HG03575 (cell line): ENCODE data around the gene SEC24C.
A peak's percentile ranks its signal among the peaks of the same experiment; 100 is the strongest.

Experiments used
- ATAC-seq: cut with Tn5 transposase; IDR thresholded peaks from one replicate; pipeline ENCODE4 v1.9.1; 2021; ENCODE audit not compliant: unreplicated experiment, insufficient number of reproducible peaks, low FRiP score; ENCODE audit errors: extremely low read depth

SEC24C gene

GRCh38 chr10:73762915-73763314 lies 18.7 kb downstream of the SEC24C start:
- ATAC-seq, result no peak

GRCh38 chr10:73763343-73763742 lies 19.2 kb downstream of the SEC24C start:
- no peak for ATAC-seq

- ATAC-seq, result no peak
These were observed 20.9 kb downstream of the SEC24C start for GRCh38 chr10:73765066-73765465.

DNA sequence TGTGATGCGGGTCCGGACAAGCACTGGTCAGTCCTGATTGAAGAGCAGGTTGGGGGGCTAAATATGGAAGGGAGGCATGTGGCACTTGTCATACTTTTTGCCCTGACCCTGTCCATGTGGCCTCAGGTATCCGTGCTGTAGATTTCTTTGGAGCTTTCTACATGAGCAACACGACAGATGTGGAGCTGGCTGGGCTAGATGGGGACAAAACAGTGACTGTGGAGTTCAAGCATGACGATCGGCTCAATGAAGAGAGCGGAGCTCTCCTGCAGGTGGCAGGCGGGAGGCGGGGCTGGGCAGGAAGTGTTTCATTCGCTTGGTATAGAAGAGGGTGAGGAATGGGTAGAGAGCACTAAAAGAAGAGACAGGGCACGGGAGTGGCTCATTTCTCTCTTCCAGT lies 24.7 kb downstream of the SEC24C start:
- ATAC-seq, result no peak

- ATAC-seq, result no peak
These were observed 25.2 kb downstream of the SEC24C start for GRCh38 chr10:73769396-73769795.

DNA sequence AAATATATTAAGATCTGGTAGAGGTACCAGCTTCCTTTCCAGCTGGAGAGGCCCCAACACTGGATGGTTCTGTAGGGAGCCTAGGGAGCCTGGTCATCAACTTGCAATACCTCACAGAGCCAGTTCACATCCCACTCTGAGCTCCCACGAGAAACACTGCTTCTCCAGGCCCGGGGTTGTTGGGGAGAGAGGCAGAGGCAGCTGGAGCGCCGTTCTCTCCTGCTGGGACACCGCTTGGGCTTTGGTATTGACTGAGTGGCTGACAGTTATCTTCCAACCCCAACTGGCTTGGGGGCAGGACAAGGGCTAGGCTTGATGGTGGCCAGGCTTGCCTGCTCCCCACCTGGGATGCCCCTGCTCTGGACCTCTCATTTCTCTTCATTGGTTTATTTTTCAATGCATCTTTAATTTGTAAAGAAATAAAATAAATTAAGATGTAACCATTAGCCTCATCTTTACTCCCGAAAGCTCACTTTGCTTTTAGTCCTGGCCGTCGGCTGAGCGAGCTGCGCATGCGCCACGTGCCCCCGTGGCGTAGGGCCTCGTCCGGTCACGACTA lies 27.6 kb downstream of the SEC24C start:
- ATAC-seq, result no peak

GRCh38 chr10:73772281-73773151 lies 28.3 kb downstream of the SEC24C start:
- no peak for ATAC-seq

DNA sequence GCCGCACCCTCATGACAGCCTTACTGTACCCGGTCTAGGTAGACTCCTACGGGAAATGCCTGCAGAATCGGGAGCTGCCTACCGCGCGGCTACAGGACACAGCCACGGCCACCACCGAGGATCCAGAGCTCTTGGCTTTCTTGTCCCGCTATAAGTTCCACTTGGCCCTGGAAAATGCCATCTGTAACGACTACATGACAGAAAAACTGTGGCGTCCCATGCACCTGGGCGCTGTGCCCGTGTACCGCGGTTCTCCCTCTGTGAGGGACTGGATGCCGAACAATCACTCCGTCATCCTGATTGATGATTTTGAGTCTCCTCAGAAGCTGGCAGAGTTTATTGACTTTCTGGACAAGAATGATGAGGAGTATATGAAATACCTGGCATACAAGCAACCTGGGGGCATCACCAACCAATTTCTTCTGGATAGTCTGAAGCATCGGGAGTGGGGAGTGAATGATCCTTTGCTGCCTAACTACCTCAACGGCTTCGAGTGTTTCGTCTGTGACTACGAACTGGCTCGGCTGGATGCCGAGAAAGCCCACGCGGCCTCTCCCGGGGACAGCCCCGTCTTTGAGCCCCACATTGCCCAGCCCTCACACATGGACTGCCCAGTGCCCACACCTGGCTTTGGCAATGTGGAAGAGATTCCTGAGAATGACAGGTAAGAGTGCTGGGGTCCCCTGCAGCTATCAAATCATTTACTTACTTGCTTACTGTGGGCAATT lies 29.1 kb downstream of the SEC24C start:
- no peak for ATAC-seq

GRCh38 chr10:73774637-73775036 lies 30.5 kb downstream of the SEC24C start:
- no peak for ATAC-seq

- no peak for ATAC-seq
These were observed 34.8 kb downstream of the SEC24C start for GRCh38 chr10:73779018-73779417.

DNA sequence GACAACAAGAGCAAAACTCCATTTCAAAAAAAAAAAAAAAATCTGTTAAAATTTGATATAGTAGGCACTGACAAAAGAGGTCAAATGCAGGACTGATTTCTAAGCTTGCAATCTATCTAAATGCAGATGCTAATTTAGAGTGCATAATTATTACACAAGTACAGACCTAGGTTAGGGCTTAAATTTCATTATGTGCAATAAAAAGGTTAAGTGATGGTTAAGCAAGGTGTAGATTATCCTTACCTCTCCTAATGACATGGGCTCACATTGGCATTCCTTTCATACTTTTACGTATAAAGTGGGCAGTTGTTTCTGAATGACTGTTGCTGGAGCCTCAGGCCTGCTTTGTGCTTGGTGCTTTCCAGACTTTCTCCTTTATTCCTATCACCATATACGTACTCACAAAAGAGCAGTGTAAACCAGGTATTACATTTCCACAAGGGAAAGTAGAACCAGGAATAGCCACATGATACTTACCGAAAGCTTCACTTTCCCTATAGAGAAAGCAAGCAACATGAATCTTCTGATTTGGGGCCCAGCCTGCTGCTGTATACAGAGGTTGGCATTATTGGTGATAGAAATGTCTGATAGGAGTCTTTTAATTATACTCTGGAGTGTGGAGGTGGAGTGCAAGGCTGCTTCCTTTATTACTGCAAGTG lies 35.5 kb downstream of the SEC24C start:
- ATAC-seq, result no peak

GRCh38 chr10:73780301-73780700 lies 36.1 kb downstream of the SEC24C start:
- ATAC-seq, result no peak

- ATAC-seq, result no peak
These were observed 36.8 kb downstream of the SEC24C start for GRCh38 chr10:73780966-73781365.

- no peak for ATAC-seq
These were observed 37.3 kb downstream of the SEC24C start for GRCh38 chr10:73781548-73781878.

GRCh38 chr10:73781879-73782748 lies 37.9 kb downstream of the SEC24C start, which contains the start of gene CHCHD1:
CHCHD1 (plus strand) TSS chr10:73782048; CDS start chr10:73782076, 28 bp downstream.
- no peak for ATAC-seq

GRCh38 chr10:73782749-73783085 lies 38.5 kb downstream of the SEC24C start:
- no peak for ATAC-seq

- ATAC-seq, result peak; percentile 42
These were observed 41.1 kb downstream of the SEC24C start, which contains the start of gene ZSWIM8 for GRCh38 chr10:73785211-73785720. ZSWIM8 (plus strand) TSS chr10:73785606; CDS start chr10:73785879, 273 bp downstream.

DNA sequence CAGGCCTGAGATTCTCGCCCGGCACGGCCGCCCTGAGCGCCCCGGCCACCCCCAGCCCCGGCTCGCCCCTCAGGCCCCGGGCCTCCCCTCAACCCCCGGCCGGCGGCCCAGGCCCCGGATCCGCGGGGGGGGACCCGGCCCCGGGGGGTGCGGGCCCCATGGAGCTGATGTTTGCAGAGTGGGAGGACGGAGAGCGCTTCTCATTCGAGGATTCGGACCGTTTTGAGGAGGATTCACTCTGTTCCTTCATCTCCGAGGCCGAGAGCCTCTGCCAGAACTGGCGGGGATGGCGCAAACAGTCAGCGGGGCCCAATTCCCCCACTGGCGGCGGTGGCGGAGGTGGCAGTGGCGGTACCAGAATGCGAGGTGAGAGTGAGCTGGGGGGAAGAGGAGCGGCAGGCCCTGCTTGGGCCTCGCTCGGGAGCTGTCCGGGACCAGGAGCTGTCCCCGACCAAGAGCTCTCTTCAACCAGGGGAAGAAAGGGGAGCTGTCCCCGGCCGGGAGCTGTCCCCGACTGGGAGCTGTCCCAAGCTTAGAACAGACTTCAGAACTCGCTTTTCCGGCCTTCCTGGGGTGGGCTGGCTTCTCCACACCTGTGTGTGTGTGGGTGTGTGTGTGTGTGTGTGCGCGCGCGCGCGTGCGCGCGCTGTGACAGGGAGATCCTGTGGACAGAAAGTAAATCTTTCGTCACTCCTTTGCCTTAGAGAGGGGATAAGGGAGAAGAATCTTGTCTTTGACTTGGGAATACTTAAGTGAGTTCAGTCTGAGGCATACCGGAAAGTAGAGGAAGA lies 41.7 kb downstream of the SEC24C start:
- ATAC-seq, result no peak
